ENCODE data around the gene LRTM2.

The LRTM2 gene

GRCh38 chr12:1870086-1870485 is 49.7 kb downstream of the LRTM2 start:
- TF ChIP-seq GABPA (IDR thresholded peaks at IDR 0.05; ENCODE audit: low read depth) (no peak), REST (IDR thresholded peaks at IDR 0.05; ENCODE audit: insufficient replicate concordance, low read depth) (no peak), SPI1 (IDR thresholded peaks at IDR 0.05; ENCODE audit: borderline replicate concordance, low read depth) (no peak), POLR2AphosphoS5 (IDR thresholded peaks at IDR 0.05; ENCODE audit: low read depth) (no peak)
- TF ChIP-seq, protein P1, sequence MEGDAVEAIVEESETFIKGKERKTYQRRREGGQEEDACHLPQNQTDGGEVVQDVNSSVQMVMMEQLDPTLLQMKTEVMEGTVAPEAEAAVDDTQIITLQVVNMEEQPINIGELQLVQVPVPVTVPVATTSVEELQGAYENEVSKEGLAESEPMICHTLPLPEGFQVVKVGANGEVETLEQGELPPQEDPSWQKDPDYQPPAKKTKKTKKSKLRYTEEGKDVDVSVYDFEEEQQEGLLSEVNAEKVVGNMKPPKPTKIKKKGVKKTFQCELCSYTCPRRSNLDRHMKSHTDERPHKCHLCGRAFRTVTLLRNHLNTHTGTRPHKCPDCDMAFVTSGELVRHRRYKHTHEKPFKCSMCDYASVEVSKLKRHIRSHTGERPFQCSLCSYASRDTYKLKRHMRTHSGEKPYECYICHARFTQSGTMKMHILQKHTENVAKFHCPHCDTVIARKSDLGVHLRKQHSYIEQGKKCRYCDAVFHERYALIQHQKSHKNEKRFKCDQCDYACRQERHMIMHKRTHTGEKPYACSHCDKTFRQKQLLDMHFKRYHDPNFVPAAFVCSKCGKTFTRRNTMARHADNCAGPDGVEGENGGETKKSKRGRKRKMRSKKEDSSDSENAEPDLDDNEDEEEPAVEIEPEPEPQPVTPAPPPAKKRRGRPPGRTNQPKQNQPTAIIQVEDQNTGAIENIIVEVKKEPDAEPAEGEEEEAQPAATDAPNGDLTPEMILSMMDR (IDR thresholded peaks at IDR 0.05; ENCODE audit: insufficient read depth, low read length) = no peak
- no peak overlapping the region for H3K4me3 ChIP-seq (replicated peaks; ENCODE audit: insufficient read depth, low read length)
- H3K27ac ChIP-seq (replicated peaks) = no peak overlapping the region
- no peaks in the 10 kb centered on the region for H3K27me3 ChIP-seq (ENCODE audit: insufficient read depth, poor library complexity, severe bottlenecking)
- no peak for DNase-seq (ENCODE audit: low read depth in 1 of 2, low spot score in 1 of 2)

DNA sequence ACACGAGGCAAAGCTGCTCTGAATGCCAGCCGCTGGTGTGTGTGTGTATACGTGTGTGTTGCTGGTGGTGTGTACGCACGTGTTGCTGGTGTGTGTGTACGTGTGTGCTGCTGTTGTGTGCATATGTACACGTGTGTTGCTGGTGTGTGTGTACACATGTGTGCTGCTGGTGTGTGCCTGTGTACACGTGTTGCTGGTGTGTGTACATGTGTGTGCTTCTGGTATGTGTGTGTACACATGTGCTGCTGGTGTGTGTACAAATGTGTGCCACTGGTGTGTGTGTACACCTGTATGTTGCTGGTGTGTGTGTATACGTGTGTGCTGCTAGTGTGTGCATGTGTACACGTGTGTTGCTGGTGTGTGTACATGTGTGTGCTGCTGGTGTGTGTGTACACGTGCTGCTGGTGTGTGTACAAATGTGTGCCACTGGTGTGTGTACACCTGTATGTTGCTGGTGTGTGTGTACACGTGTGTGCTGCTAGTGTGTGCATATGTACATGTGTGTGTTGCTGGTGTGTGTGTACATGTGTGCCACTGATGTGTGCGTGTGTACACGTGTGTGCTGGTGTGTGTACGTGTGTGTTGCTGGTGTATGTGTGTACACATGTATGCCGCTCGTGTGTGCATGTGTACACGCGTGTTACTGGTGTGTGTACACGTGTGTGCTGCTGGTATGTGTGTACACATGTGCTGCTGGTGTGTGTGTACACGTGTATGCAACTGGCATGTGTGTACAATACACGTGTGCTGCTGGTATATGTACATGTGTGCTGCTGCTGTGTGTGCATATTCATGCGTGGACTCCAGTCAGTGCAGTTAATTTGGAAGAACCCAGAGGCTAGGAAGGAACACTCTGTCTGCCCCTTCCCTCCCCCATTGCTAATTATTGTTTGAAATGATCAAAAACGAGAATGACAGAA is 50.9 kb downstream of the LRTM2 start:
- Histone ChIP-seq H3K4me3 (replicated peaks; ENCODE audit: insufficient read depth, low read length) (no peak overlapping the region), H3K27ac (replicated peaks) (no peak overlapping the region), H3K27me3 (ENCODE audit: insufficient read depth, poor library complexity, severe bottlenecking) (no peaks in the 10 kb centered on the region)
- DNase-seq (ENCODE audit: low read depth in 1 of 2, low spot score in 1 of 2) = no peak
- TF ChIP-seq SPI1 (IDR thresholded peaks at IDR 0.05; ENCODE audit: borderline replicate concordance, low read depth) (no peak), POLR2AphosphoS5 (IDR thresholded peaks at IDR 0.05; ENCODE audit: low read depth) (no peak), REST (IDR thresholded peaks at IDR 0.05; ENCODE audit: insufficient replicate concordance, low read depth) (no peak), GABPA (IDR thresholded peaks at IDR 0.05; ENCODE audit: low read depth) (no peak)
- TF ChIP-seq, protein P1 (IDR thresholded peaks at IDR 0.05; ENCODE audit: insufficient read depth, low read length) = no peak

GRCh38 chr12:1872001-1872400 is 51.6 kb downstream of the LRTM2 start:
- H3K4me3 ChIP-seq (replicated peaks; ENCODE audit: insufficient read depth, low read length) = no peak overlapping the region
- DNase-seq (ENCODE audit: low read depth in 1 of 2, low spot score in 1 of 2) = no peak
- no peak overlapping the region for H3K27ac ChIP-seq (replicated peaks)
- no peak for TF ChIP-seq POLR2AphosphoS5 (IDR thresholded peaks at IDR 0.05; ENCODE audit: low read depth)
- no peaks in the 10 kb centered on the region for H3K27me3 ChIP-seq (ENCODE audit: insufficient read depth, poor library complexity, severe bottlenecking)

- H3K4me3 ChIP-seq (replicated peaks; ENCODE audit: insufficient read depth, low read length) = no peak overlapping the region
- H3K27me3 ChIP-seq (ENCODE audit: insufficient read depth, poor library complexity, severe bottlenecking) = no peaks in the 10 kb centered on the region
- H3K27ac ChIP-seq (replicated peaks) = no peak overlapping the region
- no peak for DNase-seq (ENCODE audit: low read depth in 1 of 2, low spot score in 1 of 2)
- TF ChIP-seq POLR2AphosphoS5 (IDR thresholded peaks at IDR 0.05; ENCODE audit: low read depth) (no peak), GABPA (IDR thresholded peaks at IDR 0.05; ENCODE audit: low read depth) (no peak), SPI1 (IDR thresholded peaks at IDR 0.05; ENCODE audit: borderline replicate concordance, low read depth) (no peak), REST (IDR thresholded peaks at IDR 0.05; ENCODE audit: insufficient replicate concordance, low read depth) (no peak)
- TF ChIP-seq, protein P1 (IDR thresholded peaks at IDR 0.05; ENCODE audit: insufficient read depth, low read length) = no peak
Observed at GRCh38 chr12:1872448-1872847, 52.1 kb downstream of the LRTM2 start.

All from HL-60 (cell line).